Measurements from ENCODE around the gene ACYP2. TPM values are rescaled to one million over a fixed set of nuclear protein-coding genes. Genes with fewer than 3 reads are reported as not detected.

The ACYP2 gene
- total RNA-seq, 2 experiments from 2014 or later: 6.5 to 7.6 TPM

DNA sequence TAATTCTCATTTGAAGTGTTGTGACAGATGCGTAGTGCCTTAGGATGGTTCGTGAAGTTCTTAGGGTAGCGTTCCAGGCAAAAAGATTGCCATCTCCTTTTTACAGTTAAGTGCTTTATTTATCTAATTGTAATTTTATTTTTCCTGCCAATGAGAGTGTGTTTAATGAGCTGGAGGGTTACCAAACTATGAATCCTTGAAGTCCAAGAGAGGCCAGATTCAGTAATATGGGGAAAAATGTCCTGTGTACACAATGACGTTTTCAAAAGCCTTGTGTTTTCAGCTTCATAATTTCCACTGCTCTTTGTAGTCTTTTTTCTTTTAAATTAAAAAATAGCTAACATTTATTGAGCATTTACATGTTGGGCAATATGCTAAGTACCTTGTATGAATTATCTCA, 23.8 kb downstream of the ACYP2 start:
- ChIA-PET CTCF (interaction anchor here (0.9 kb wide), 1 partner anchor 252 kb away, joined by 3 read pairs; no protein-coding TSS in a partner anchor), POLR2A (no interaction called here)

DNA sequence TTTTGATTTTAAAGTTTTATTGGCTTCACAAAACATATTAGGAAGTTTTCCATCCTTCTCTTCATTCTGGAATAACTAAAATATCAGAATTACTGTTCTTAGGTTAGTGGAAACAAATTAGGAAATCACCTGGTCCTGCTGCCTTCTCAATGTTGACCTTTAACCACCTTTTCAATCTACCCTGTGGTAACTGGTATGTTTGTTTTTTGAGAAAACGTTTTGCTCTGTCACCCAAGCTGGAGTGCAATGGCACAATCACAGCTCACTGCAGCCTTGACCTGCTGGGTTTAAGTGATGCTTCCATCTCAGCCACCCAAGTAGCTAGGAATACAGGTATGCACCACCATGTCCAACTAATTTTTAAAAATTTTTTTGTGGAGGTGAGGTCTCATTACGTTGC, 28.4 kb downstream of the ACYP2 start:
- POLR2A ChIA-PET: no interaction called here
- CTCF ChIA-PET: interaction anchor here (0.6 kb wide), 1 partner anchor 42 kb away, joined by 4 read pairs; no protein-coding TSS in a partner anchor

DNA sequence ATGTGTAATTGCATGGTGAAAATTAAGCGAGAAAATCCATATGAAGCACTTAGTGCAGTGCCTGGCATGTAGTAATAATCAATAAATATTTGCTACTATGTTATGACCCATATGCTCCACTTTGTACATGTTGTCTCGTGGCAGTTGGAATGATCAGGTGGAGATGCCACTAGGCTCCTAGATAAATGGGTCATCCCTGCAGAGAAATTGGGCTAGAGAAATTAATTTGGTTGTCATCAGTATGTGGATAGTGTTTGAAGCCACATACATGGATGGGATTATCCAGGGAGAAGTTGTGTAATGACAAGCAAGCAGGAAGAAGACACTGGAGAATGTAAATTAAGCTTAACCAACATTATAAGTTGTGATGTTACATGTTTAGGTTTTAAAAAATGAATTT, 33.0 kb downstream of the ACYP2 start:
- POLR2A ChIA-PET: no interaction called here
- CTCF ChIA-PET: interaction anchor here (1.3 kb wide), 1 partner anchor 12 kb away, joined by 4 read pairs; no protein-coding TSS in a partner anchor

DNA sequence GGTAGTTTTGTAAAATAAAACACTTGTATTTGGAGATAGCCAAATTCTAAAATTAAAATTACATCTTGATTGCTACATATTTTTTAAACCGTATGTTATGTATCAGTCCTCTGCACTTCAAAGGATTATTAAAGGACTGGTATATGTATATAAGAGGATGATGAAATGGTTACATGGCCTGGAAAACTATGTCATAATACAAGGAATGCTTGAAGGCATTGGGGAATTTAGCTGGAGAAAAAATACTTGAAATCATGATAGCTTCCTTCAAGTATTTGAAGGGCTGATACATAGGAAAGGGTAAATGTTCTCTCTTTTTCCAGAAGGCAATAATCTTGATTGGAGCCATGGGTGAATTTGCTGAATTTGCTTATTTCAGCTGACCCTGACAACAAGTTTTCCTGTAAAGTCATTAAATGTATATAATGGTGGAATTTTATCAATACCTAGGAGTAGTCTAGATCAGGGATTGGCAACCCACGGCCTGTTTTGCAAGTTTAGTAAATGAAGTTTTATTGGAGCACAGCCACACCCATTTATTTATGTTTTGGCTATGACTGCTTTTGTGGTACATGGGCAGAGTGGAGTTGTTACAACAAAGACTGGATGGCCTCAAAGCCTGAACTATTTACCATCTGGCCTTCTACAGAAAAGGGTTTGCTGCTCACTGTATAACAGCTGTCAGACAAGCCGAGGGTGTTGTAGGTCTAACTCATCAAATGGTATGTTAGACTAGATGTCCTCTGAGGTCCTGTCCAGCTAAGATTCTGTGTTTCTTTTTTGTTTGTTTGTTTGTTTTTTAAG, 34.4 kb downstream of the ACYP2 start:
- CTCF ChIA-PET: interaction anchor here (0.8 kb wide), 1 partner anchor 89 kb away, joined by 3 read pairs; no protein-coding TSS in a partner anchor
- POLR2A ChIA-PET: no interaction called here

DNA sequence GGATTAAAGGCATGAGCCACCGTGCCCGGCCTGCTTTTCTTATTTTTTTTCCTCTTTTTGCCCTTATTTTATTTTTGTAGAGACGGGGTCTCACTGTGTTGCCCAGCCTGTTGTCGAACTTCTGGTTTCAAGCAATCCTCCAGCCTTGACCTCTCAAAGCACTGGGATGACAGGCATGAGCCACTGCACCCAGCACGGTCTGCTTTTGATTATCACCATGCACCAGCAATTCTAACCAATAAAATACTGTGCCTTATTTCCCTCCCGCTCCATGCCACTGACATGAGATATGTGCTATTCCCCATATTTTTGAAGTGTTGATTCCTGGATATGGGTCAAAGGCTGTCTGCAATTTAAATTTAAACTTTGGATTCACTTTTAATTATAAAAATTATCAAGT, 42.9 kb downstream of the ACYP2 start:
- CTCF ChIA-PET: no interaction called here
- POLR2A ChIA-PET: no interaction called here

DNA sequence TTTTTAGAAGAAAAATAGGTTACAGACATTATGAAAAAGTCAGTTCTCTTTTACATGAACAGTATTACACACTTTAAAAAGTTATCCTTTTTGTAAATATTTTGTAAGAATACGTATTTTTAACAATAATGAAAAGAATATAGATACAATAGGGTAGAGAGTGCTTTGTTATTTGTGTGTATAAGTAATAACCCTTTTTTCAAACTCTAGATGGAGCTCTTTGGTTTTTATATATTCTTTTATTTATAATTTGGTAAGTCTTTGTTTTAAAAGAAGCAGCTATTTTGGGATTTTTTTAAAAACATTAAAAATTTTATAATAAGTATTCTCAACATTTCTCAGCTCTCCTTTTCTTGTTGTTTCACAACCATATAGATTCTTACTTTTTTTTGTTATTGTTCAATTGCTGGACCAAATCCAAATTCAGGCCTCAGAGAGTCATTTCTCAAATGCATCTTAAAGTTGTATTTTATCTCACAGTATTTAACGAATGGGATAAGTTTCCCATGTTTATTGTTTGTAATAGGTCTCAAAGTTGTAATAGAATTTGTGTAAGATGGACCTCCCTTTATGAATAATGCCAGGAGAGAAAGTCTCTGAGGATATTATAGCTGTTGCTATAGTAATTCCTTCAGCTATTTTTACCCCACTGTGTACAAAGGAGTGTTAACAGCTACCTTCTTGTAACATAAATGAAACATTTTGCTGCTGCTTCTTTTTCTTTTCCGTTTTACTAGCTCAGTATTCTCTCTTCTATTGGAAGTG, 46.4 kb downstream of the ACYP2 start:
- ChIA-PET CTCF (interaction anchor here (0.5 to 0.6 kb wide), 2 partner anchors 59 to 336 kb away, joined by 3 read pairs; no protein-coding TSS in a partner anchor), POLR2A (no interaction called here)

DNA sequence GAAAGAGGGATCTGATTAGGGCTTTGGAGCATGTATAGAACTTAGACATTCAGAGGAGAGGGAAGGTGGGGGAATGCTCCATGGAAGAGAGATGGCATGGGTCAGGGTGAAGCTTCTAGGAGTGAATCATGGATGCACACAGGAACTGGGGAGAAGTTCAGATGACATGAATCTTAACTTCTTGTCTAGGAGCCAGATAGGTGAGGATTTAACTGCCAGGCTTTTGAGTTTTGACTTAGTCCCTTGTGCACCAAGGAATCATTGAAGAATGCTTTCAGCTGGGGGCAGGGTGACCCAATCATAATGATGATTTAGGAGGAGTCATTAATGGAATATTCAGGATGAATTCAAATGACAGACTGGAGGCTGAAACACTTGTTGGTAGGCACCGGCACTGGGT, 48.7 kb downstream of the ACYP2 start:
- CTCF ChIA-PET: no interaction called here

DNA sequence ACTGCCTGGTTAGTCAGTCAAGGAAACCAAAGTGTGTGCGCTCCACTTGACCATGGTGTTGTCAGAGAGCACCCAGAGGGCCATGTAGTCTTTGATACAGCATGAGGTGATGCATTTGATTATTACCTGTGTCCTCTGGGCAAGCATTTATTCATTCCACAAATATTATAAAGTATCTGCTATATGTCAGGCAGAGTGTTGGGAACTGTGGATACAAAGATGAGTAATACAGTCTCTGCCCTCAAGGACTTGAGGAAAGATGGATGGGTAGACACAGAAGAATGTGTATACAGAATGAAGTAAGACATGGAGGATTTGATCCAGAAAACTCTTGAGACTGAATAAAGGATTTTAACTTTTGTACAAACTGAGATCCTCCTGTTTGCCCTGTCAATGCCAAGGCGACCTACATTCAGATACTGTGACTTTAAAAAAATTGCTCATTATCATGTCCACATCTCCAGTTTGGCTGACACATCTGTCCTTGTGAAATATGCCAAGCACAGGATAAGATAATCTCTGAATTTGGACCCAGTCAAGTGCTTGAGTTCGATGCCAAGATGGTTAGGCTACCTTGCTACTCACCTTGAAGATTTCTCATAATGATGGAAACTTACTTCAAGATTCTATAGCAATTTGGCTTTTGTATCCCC, 50.8 kb downstream of the ACYP2 start:
- ChIA-PET CTCF (no interaction called here), POLR2A (no interaction called here)

More for the DNA sequence above, 48.7 kb downstream of the ACYP2 start:
- POLR2A ChIA-PET: no interaction called here

DNA sequence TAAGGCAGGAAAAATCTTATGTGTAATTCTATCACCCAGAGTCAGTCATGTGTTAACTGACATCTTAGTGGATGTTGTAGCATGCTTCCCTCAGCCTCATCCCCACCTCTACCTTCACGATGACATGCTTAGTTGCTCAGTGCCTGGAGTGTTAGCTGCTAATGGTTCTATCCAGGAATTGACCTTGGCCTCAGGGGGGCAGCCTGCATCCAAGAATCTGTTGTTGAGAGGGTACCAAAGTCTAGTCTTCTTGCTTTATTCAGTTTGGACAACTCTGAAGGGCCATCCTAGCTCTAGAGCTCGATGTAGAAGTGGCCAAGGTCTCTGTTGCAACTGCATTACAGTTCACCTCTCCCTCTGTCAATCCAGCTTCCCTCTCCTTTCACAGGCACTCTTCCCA, 61.2 kb downstream of the ACYP2 start:
- ChIA-PET CTCF (no interaction called here), POLR2A (no interaction called here)

DNA sequence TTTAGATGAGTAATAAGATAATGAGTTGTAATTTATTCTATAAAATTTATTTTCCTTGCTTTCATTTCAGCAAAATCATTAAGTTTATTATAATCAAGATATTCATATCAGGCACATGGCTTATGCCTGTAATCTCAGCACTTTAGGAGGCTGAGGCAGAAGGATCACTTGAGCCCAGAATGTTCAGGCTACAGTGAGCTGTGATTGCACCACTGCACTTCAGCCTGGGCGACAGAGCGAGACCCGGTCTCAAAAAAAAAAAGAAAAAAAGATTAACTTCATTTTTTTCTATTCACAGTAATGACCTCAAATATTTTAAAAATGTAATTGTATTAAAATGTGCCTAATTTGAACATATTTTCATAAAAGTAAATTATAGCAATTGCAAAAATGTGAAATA, 67.9 kb downstream of the ACYP2 start:
- CTCF ChIA-PET: no interaction called here
- POLR2A ChIA-PET: no interaction called here

DNA sequence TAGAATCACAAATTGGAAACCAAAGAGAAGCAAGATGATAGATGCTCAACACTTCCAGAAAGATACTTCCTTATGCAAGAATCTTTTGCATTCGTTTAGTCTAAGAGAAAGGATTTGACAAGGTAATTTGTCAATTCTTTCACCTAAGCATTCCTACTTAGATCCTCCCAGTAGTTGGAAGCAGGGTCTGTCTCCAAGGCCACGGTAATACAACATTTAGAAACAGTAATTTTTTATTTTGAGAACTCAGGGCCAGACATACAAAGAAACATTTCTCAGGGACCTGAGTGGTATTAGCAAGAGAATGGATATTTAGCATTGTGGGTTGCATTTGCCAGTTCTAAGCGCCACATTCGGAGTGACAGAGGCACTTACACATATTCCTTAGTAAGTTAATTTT, 68.6 kb downstream of the ACYP2 start:
- CTCF ChIA-PET: no interaction called here
- POLR2A ChIA-PET: no interaction called here

DNA sequence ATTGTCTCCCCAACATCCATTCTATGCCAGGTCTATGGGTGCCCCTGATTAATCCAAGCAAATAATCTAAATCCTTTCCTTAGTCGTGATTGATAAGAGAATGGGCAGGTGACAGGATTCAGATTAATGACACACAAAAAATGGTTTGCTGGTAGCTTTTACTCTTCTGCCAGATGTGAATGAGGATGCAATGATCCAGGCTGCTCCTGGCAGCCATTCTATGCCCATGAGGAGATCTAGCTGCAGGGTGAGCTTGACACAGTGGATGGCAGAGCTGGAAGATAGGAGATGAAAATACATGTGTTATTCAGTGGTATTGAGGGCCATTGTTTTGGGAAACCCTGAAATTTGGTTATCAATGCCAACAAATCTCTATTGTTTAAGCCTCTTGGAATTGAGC, 69.7 kb downstream of the ACYP2 start:
- ChIA-PET POLR2A (no interaction called here), CTCF (interaction anchor here (0.5 kb wide), 1 partner anchor 42 kb away, joined by 4 read pairs; no protein-coding TSS in a partner anchor)

DNA sequence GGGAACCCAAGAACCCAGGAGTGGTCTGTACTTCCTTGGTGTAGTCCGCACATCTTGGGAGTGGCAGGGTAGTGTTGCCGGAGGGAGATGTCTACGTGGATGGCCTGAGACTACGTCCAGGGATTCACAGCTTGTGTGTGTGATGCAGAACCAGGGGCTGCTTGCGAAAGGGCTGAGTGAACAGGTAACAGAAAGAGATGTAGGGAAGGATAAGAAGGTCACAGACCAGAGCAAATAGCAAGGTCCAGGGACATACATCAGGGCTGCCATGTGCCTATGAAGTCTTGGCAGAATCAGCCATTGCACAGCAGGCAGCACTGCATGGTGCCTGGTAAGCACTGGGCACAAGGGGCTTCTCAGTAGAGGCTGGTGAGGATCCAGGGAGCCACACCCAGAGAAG, 71.9 kb downstream of the ACYP2 start:
- ChIA-PET CTCF (no interaction called here), POLR2A (no interaction called here)

DNA sequence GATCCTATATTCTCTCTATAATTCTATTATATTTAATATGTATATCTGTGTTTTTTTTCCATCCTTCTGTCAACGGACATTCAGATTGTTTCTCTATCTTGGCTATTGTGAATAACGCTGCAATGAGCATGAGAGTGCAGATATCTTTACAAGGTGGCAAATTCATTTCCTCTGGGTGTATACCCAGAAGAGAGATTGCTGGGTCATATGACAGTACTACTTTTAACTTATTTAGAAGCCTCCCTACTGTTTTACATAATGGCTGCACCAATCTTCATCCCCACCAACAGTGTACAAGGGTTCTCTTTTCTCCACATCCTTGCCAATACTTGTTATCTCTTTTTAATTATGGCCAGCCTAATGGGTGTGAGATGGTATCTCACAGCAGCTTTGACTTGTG, 74.1 kb downstream of the ACYP2 start:
- CTCF ChIA-PET: no interaction called here
- POLR2A ChIA-PET: no interaction called here

DNA sequence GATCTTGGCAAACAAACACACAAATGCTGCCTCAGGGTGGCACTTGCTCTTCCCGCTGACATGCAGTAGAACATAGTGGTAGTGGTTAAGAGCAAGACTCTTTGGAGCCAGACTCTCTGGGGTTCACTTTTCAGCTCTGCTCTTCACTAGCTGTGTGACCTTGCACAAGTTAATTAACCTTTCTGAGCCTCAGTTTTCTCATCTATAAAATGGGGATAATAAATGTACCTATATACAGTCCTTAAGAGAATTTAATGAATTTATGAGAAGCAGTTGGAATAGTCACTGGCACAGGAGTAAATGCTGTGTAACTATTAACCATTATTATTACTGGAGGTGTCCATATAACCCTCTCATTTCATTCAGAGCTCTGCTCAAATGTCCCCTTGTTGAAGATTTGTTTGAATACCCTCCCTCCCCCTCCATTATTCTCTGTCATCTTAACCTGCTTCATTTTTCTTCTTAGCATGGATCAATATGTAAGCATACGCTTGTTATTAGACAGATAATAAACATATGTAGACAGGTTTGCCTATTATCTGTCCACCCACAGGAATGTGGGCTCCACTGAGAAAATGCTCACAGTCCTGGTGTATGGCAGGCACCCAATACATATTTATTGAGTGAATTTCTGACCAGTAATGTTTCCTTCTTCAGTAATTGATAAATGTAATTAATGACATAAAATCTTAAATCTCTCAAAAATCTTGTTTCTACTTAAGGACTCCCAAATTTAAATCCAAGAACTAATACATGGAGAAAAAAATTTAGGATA, 76.1 kb downstream of the ACYP2 start:
- POLR2A ChIA-PET: no interaction called here
- CTCF ChIA-PET: no interaction called here

DNA sequence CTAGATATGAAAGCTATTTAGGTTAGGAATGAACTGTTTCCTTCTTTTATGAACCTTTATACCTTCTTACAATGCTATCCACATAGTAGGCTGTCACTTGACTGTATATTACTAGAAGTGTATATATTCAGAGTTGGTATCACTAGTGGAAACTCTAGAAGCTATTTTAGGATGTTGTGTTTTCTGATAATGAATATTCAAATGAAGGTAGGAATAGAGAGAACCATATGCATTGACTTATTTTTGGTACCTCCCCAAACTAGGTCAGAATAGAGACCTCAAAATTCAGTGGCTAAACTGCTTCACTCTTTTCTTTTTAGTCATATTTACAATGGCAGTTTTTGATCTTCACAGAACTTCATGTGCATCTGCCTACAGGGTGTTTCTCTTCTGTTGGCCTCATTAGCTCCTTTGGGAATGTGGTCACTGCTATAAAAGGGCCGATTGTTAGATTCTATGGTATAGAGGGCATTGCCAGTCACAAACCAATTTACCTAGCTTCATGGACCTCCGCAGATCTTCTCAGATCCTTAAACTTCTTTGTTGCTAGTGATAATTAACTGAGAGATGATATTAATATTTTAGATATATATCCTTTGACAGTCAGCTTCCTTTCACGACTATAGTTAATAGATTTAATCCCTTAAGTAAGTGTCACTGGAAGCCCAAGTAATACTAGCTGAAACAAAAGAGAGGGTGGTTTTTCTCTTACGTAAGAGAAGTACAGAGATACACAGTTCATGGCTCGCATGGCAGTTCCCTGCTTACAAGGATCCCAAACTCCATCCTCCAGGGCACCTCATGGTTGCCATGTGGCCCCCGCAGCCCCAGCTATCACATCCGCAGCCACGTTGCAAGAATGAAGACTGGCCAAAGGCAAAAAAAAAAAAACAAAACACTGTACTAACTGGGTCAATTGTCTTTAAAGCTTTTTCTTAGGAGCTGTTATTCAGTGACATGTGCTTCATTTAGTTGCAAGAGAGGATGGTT, 79.6 kb downstream of the ACYP2 start:
- POLR2A ChIA-PET: interaction anchor here (0.7 kb wide), 1 partner anchor 11 kb away, joined by 3 read pairs; no protein-coding TSS in a partner anchor
- CTCF ChIA-PET: interaction anchor here (0.6 kb wide), 1 partner anchor 471 kb away, joined by 3 read pairs; no protein-coding TSS in a partner anchor

DNA sequence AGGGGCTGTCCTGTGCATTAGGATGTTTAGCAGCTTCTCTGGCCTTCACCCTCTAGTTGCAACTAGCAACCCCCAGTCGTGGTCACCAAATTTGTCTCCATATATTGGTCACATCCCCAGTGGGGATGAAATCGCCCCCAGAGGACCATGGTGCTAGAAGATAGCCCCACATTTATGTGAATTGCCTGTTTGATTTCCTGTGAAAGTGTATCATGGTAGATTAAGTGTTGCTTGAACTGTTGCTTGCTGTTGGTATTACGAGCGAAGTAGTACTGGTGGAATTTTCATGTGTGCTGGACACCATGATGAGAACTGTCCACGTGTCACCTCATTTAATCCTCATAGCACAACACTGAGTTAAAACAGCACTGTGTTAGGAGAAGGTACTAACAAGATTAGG, 81.2 kb downstream of the ACYP2 start:
- POLR2A ChIA-PET: no interaction called here

DNA sequence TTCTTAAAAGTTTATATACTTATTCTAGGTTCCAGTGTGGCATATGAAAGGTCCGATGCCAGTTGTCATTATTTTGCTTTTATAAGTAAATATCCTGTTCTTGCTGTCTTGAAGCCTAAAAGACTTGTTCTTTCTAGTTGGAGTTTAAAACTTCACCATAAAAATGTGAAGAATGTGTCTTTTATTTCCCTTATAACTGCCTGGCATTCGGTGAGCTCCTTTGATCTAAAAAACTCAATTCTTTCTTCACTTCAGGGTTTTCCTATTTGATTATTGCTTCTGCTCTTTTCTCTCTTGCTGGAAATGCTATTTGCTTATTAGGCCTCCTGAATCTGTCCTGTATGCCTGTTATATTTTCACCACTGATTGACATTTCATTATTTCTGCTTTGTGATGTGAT, 89.1 kb downstream of the ACYP2 start:
- POLR2A ChIA-PET: no interaction called here
- CTCF ChIA-PET: interaction anchor here (0.6 kb wide), 1 partner anchor 28 kb away, joined by 3 read pairs; no protein-coding TSS in a partner anchor

More for the DNA sequence above, 81.2 kb downstream of the ACYP2 start:
- CTCF ChIA-PET: no interaction called here
